GM12873 (cell line): Measurements from ENCODE around the gene EPHA4.
A peak's percentile ranks its signal among the peaks of the same experiment; 100 is the strongest.

ENCODE experiments used
- CTCF ChIP-seq: IDR thresholded peaks from 2 replicates; pipeline ENCODE4 v1.5.1; 2012; ENCODE audit warnings: low read depth, mild to moderate bottlenecking, moderate library complexity, low read length, control low read depth; ENCODE audit not compliant: insufficient read depth; ENCODE audit errors: missing control alignments

EPHA4 gene

GRCh38 chr2:221596192-221596591, 24.1 kb upstream of the EPHA4 start:
- TF ChIP-seq CTCF = no peak

GRCh38 chr2:221590861-221591365, 18.8 kb upstream of the EPHA4 start:
- no peak for TF ChIP-seq CTCF

GRCh38 chr2:221589696-221590095, 17.6 kb upstream of the EPHA4 start:
- no peak for TF ChIP-seq CTCF

- TF ChIP-seq CTCF = no peak
These were observed 16.3 kb upstream of the EPHA4 start for GRCh38 chr2:221588306-221588985.

- TF ChIP-seq CTCF = no peak
These were observed 9.9 kb upstream of the EPHA4 start for GRCh38 chr2:221581986-221582385.

GRCh38 chr2:221574231-221574570, 2.1 kb upstream of the EPHA4 start:
- TF ChIP-seq CTCF = no peak

- TF ChIP-seq CTCF = peak; percentile 87
These were observed 1.5 kb upstream of the EPHA4 start for GRCh38 chr2:221573430-221574230.
